Left kidney (tissue), 2 donors: Measurements from ENCODE around the gene MYCN. TPM values are rescaled to one million over a fixed set of nuclear protein-coding genes. Genes with fewer than 3 reads are reported as not detected.
"Not testable (repeated sequence)": the region's sequence is repeated elsewhere in the genome, so short reads cannot be mapped to it uniquely, and the experiment has no call there.

Source experiments
- DNase-seq: peaks from one replicate; pipeline ENCODE4 v3.0.0-alpha.2; 2013
- polyA plus RNA-seq: library from polyadenylated mRNA; unstranded; fragments of 120-200 nt; gene quantifications from one replicate; pipeline ENCODE4 v1.2.1, GENCODE V29; 2013; ENCODE audit not compliant: insufficient read length

Gene MYCN
- polyA plus RNA-seq, 1 donor: 34.9 TPM

DNA sequence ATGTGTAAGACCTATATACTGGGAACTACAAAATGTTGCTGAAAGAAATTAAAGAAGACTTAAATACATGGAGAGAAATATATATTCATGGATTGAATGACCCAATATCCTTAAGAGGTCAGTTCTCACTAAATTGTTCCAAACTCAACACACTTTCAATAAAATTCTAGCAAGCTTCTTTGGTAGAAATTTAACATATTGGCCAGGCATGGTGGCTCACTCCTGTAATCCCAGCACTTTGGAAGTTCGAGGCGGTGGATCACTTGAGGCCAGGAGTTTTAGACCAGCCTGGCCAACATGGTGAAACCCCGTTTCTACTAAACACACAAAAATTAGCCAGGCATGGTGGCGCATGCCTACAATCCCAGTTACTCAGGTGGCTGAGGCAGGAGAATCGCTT is 33.6 kb upstream of the MYCN start:
- no peak for DNase-seq

DNA sequence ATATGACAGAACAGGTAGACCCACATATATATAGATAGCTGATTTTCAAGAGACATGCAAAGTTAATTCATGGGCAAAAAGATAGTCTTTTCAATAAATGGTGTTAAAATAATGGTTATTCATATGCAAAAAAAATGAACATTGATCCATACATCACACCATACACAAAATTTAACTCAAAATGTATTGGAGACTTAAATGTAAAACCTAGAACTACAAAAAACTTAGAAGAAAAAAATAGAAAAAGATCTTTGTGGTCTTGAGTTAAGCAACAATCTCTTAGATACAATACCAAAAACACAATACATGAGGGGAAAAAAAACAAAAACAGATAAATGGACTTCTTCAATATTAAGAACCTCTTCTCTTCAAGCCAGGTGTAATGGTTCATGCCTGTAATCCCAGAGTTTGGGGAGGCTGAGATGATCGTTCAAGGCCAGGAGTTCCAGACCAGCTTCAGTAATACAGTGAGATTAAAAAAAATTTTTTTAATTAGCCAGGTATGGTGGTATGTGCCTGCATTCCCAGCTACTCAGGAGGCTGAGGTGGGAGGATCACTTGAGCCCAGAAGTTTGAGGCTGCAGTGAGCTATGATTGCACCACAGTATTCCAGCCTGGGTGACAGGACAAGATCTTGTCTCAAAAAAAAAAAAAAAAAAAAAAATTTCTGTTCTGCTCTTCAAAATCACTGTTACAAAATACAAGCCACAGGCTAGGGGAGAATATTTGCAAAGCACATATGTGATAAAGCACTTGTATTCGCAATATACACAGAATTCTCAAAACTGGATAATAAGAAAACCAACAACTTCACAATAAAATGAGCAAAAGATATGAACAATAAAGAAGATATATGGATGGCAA is 32.7 kb upstream of the MYCN start:
- DNase-seq: no peak

- no peak for DNase-seq
Measured at GRCh38 chr2:15908371-15908770, 32.0 kb upstream of the MYCN start.

DNA sequence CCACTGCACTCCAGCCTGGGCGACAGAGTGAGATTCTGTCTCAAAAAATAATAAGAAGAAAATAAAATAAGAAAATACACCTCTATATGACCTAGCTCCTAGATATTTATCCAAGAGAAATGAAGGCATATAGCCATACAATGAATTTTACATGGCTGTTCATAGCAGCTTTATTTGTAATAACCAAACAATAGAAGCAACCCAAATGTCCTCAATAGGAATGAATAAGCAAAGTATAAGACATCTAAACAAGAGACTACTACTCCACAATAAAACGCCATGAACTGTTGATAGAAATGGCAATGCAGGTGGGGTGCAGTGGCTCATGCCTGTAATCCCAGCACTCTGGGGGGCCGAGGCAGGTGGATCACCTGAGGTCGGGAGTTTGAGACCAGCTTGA is 31.2 kb upstream of the MYCN start:
- no peak for DNase-seq

DNA sequence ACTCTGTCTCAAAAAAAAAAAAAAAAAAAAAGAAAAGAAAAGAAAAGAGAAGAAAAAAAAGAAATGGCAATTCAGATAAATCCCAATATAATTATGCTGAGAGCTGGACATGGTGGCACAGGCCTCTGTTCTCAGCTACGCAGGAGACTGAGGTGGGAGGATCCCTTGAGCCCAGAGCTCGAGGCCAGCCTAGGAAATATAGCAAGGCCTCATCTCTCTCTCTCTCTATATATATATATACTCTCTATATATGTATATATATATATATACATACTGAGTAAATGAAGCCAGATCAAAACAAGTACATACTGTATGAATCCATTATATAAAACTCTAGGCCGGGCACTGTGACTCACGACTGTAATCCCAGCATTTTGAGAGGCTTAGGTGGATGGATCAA is 30.6 kb upstream of the MYCN start:
- DNase-seq: no peak

GRCh38 chr2:15911270-15911669 is 29.1 kb upstream of the MYCN start:
- not testable (repeated sequence) for DNase-seq

DNA sequence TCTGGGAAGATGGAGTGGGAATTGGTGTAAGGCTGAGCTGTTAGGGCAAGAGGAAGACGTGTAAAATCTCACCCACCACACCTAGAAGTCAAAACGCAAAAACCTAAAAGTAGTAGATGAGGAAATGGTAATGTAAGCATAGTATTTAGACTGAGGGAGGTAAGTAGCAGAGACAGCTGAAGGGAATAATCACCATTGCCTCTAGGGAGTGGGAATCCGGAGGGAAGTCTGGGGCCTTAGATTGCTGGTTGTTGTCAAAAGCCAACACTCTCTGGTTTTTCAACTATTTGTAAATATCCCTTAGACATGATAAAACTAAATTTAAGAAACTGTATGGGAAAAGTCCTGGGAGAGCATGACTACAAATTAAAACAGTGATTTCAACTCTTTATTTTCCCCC is 28.7 kb upstream of the MYCN start:
- DNase-seq: no peak

- no peak for DNase-seq
Measured at GRCh38 chr2:15912203-15912602, 28.1 kb upstream of the MYCN start.

DNA sequence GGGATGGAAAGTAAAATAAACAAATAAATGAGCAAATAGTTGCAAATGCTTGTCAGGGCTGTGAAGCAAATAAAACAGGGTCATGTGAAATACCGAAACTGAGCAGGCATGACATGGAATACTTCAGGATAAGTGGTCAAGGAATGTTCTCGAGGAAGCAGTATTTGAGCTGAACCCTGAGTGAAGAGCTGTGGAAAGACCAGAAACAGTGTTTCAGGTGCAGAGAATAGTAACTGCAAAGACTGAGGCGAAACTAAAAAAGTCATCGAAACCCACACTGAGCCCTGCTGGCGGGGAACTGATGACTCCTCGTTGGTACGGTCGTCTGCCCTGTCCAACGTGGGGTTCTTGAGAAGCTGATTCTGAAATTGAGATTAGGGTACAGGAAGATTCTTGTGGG is 27.2 kb upstream of the MYCN start:
- no peak for DNase-seq

DNA sequence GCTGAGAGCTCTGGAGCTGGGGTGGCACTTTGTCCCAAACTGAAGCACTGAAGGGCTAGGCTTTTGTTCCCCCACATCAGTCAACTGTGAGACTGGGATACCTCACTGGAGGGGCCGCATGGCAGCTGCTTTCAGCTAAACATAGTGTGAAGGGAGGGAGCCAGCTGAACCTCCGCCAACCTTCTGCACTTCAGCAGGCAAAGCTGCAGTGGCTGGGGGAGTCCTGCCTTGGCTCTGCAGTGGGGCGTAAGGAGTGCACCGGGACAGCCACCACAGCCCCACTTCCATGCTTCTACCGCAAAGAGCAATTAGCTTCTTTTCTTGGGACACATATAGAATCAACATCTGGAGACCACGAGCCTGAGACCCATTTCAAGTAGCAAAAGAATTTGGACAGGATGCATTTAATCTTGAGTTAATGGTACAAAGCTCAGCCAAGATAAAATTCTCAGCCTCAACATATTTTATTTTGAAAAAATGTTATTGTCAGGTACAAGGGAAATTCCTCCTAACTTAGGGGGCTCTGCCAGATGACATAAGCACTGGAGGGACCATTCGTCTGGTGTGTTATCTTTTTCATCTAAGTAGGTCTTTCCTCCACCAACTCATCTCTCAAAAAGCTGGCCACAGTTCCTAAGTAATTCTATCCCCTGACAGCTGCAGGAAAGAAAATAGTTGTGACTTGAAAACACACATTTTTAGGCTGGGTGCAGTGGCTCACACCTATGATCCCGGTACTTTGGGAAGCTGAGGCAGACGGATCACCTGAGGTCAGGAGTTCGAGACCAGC is 25.6 kb upstream of the MYCN start:
- DNase-seq: no peak

- DNase-seq: not testable (repeated sequence)
Measured at GRCh38 chr2:15915546-15915945, 24.8 kb upstream of the MYCN start.

GRCh38 chr2:15916336-15916735 is 24.0 kb upstream of the MYCN start:
- DNase-seq: no peak

DNA sequence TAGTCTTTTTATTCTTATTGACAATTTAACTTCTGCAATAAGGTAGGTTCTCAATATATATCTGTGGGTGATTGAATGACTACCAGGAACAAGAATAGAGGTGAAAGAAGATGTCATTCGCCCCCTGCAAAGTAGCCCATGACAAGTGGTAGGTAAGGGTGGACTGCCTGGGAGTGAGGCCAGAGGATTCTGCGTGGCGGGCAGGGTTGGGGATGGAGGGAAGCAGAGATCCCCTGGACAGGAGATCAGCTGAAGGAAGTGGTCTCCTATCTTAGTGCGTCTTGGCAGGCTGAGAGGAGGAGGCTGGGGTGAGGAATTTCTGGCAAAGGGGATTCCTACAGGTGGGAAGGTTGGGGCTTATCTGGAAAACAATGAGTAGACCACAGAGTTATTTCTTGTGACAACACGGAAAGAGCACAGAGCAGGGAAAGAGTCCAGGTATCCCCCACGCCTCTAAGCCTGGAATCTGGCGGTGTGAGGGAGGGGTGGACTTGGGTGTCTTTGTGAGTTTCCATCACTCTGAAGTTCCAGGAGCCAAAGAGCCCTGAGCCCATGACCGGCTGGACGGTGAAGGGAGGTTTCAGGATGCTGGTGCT is 21.5 kb upstream of the MYCN start:
- no peak for DNase-seq

DNA sequence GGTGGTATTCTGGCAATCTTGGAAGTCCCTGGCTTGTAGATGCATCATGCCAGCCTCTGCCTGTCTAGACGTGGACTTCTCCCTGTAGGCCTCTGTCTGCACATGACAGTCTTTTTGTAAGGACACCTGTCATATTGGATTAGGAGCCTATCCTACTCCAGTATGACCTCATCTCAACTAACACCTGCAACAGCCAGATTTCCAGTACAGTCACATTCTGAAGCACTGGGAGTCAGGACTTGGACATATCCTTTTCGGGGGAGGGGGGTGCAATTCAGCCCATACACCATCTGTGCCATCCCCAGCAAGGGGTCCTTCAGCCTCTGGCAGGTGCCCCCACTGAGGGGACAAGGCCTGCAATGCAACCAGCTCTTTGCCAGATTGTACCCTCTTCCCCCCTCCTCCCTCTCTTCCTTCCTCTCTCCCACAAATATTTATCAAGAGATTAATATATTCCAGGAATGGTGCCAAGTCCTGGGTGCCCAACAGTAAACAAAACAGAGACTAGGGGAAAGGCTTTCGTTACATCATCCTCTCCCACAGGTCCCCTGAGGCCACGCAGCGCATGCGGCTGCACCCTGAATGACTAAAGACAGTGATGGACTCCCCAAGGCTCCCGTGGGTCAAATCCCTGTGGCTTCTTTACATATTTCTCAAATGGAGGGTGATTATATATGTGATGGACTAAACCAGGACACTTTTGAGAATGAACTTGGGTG is 20.5 kb upstream of the MYCN start:
- no peak for DNase-seq

GRCh38 chr2:15920696-15921095 is 19.7 kb upstream of the MYCN start:
- DNase-seq: no peak

- no peak for DNase-seq
Measured at GRCh38 chr2:15923597-15923996, 16.8 kb upstream of the MYCN start.

DNA sequence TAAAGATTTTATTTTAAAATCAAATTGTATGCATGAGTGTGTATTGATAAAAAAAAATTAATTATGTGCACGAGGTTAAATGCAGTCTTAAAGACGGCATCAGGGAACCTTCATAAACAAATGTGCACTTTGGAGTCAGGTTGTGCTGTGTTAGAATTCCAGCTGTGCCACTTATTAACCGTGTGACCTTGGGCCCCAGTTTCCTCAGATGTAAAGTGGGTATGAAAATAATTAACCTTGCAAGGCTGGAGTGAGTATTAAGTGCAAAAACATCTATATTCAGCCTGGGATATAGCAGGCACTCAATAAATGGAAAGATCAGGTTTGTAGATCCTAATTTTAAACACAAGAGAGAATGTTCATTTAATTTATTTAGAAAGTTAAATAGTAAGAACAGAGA is 14.5 kb upstream of the MYCN start:
- DNase-seq: no peak

DNA sequence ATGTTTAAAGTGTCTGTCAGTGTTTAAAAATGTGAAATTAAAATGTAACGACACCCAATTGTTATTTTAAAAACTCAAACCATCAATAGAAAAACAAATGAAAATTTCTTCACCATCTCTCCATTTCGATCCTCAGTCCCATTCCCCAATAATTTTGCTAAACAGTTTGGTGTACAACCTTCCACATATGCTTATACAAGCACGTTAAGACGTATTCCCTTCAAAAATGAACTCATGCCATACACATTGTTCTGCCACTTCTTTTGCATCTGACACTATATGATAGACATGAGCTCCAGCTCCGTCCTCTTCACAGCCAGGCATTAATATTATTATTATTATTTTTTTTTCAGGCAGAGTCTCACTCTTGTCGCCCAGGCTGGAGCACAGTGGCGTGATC is 14.1 kb upstream of the MYCN start:
- no peak for DNase-seq

GRCh38 chr2:15927551-15928218 is 12.7 kb upstream of the MYCN start:
- DNase-seq: no peak

GRCh38 chr2:15929008-15929407 is 11.3 kb upstream of the MYCN start:
- DNase-seq: not testable (repeated sequence)

GRCh38 chr2:15929861-15930260 is 10.5 kb upstream of the MYCN start:
- no peak for DNase-seq
